NCI-H2196 (cell line): ENCODE measurements around the gene KNOP1.
"Not testable (repeated sequence)": the region's sequence is repeated elsewhere in the genome, so short reads cannot be mapped to it uniquely, and the experiment has no call there.

Experiments used
- DNase-seq: peaks from one replicate; lab custom pipeline; 2025; ENCODE audit not compliant: unreplicated experiment; lab: John Stamatoyannopoulos, UW

Gene KNOP1

DNA sequence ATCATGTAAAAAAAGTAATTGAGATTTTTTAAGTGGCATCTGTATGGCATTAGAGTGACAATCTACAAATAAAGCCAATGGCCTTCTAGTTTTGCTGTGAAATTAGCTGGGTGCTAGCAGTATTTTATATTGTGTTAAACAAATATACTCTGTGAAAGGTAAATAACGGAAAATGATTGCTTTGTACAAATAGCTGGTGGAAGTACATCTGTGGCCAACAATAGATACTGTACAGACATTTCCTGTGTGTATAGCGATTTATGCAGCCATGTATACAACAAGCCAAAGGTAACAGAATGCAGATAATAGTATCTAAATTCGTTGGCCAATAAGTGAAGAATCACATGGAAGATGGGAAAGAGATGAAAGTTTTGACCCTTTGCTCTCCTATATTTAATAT lies 26.6 kb upstream of the KNOP1 start:
- no peak for DNase-seq

DNA sequence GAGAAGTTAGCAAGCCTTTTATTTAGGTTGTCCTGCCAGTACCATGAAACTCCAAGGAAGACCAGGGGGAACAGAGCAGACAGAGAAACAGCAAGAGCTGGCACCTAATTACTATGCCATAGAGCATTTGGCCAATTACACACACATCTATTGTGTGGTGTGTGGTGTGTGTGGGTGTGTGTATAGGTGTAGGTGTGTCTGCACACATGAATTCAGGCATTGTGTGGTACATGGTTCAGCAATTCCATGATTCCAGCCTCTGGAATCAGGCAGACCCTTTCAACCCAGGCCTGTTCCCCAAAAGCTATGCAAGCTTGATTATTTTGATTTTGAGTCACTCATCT lies 25.8 kb upstream of the KNOP1 start:
- DNase-seq: no peak

DNA sequence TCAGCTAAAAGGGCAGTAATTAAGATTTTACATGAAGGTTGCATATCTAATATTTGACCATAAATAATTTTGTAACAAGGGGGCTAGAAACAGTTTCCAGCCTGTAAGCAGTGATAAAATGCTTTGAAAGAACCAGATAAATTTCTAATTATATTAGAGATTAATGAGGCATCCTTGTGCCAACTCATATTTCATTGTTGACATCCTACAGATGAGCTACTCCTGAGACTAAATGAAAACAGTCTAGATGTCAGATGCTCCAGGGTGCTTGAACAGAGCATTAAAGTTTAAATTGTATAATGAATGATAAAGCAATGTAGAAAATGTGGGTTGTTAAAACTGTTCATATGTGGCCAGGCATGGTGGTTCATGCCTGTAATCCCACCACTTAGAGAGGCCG lies 23.3 kb upstream of the KNOP1 start:
- no peak for DNase-seq

DNA sequence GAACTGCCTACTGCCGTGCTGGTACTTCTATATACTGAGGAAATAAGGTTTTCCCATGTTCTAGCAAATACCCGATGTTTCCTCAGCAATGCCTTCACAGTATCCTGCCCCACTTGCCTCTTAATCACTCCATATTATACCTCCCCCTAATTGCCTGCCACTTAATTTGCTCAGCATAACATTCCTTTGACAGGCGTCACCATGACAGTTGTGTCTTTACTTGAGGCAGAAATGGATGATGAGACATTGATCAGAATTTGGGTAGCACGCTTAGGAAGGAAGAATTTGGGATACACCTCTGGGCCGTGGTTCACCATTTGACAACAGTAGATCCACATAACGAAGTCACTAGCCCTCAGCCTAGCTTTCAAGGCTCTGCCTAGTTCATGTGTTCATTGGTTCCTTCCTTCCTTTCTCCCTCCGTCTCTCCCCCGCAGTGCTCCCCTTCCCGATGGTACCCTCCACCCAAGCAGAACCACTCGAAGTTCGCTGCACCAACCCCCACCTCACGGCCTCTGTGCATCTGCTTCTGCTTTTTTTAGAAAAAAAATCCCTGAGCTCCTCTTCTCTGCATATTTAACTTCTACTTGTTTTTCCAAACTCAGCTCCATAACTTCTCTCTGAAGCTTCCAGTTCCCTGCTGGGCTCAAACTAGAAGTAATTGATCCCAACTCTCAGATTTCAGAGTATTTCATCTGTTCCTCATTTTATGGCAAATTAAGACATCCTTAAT lies 19.4 kb upstream of the KNOP1 start:
- no peak for DNase-seq

DNA sequence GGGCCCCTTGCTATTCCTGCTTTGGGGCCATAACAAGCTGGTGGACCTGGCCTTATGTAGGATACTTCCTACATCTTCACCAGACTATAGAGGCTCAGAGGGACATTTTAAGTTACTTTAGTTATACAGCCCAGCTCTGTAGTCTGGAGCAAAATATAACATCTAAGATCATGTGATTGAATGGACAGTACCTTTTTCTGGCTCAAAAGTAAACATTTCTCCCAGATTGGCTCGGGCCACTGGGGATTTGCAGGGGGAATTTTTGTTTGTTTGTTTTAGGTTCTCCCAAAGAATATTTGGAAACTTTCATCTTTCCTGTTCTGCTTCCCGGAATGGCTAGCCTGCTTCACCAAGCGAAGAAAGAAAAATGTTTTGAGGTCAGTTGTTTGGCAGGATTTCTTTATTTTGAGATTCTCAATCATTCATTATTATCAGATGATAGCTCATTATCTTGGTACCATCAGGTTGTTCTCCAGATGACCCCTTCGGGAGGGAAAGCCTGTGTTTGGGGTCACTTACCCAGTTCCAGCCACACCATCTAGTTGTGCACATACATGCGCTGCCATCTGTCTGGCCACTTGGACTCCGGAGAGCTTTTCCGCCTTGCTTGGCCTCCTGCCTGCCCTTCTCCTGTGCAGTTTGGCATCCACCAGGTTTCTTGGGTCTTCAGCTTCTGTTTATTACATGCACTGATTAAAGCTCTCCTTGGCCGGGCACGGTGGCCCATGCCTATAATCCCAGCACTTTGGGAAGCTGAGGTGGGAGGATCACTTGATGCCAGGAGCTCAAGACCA lies 17.2 kb upstream of the KNOP1 start:
- no peak for DNase-seq

DNA sequence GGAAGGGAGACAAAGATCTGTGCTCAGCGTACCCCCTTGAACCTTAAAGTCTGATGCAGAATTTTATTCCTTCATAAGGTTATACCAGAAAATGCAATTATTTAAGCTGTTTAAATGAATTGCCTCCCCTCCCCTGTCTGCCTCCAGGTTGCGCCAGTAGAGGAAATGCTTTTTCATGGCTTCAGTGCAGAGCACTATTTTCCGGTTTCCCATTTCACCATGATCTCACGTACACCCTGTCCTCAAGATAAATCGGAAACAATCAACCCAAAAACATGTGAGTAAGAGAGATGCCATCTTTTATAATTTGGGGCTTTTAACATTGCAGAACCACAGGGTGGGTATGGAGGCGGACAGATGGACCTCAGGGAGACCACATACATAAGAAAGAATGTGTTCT lies 15.5 kb upstream of the KNOP1 start:
- no peak for DNase-seq

DNA sequence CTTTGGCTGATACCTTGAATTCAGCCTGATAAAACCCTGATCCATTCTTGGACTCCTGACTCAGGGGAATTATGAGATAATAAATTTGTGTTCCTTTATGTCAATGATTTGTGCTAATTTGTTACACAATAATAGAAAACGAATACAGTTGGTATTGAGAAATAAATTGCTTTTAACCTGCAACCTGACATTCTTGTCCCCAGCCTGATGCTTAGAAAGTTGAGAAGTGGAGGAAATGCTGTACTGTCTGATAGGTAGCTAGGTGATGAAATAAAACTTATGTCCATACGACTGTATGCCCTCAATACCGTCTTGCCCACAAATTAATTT lies 10.6 kb upstream of the KNOP1 start:
- DNase-seq: no peak

DNA sequence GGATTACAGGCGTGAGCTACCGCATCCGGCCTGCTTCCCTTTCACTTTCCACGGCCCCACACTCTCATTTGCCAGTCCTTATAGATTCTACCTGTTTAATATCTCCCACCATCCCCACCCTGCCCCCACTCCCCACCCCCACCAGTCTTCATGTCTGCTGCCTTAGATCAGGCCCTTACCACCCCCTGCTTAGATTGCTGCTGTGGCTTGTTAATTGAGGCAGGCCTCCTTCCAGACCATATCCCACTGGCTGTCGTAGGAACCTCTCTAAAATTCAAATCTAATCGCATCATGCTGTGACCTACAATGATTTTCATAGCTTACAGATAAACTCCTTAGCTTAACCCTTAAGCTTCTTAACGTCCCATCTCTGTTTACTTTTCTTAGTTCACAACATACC lies 5.0 kb upstream of the KNOP1 start:
- no peak for DNase-seq

DNA sequence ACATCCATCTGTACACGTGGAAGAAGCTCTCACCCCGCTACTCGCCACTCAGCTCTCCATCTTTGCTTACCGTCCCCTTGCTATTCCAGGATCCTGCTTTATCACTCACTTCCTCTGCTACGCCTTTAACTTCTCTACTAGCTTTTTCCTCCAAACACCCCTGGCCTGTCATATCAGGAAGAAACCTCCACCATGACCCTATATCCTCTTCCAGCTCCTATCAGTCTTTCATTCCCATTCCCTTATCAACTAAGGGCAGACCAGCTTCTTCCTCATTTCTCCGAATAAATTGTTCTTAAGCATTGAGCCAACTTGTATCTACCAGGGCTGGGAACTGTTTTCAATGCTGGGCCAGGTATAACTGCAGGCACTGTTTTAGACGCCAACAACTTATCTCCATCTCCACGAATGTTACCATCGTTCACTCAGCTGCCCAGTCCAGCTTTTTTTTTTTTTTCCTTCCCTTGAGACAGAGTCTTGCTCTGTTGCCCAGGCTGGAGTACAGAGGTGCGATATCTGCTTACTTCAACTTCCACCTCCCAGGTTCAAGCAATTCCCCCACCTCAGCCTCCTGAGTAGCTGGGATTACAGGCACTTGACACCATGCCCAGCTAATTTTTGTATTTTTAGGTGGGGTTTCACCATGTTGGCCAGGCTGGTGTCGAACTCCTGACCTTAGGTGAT lies 4.4 kb upstream of the KNOP1 start:
- no peak for DNase-seq

DNA sequence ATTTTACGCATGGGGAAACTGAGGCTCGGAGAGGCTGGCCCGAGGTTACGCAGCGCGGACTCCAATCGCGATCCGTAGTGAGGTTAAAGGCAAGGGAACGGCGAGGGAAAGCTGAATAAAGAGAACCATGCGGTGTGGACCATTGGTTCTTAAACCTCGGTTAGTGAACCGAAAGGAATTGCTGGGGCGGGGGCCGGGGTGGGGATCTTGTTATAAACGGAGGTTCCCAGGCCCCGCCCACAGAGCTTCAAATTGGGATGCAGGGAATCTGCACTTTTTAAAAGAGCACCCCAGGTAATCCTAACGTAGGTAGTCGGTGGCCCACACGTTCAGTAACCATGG lies 568 bp upstream of the KNOP1 start:
- no peak for DNase-seq

DNA sequence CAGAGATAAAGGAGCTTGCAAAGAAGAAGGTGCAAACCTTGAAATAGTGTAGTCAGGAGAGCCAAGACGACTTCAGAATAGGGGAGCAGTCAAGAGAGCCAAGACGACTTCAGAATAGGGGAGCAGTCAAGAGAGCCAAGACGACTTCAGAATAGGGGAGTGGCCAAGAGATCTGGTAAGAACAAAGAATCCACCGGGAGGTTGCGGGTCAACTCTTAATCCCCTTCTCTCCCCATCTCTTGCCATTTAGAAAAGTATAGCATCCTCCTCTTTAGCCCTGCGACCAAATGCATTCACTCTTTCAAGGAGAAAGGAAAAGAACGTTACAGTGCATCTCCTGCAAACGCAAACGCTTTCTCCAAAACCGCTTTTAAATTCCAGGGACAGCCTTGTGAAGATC lies 713 bp downstream of the KNOP1 start:
- DNase-seq: no peak

DNA sequence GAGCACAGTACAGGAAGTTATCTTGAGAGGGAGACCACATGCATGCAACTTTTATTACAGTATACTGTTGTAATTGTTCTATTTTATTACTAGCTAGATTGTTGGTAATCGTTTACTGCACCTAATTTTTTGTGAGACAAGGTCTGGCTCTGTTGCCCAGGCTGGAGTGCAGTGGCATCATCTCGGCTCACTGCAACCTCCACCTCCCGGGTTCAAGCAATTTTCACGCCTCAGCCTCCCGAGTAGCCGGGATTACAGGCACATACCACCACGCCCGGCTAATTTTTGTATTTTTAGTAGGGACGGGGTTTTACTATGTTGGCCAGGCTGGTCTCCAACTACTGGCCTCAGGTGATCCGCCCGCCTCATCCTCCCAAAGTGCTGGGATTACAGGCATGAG lies 1.3 kb downstream of the KNOP1 start:
- not testable (repeated sequence) for DNase-seq

DNA sequence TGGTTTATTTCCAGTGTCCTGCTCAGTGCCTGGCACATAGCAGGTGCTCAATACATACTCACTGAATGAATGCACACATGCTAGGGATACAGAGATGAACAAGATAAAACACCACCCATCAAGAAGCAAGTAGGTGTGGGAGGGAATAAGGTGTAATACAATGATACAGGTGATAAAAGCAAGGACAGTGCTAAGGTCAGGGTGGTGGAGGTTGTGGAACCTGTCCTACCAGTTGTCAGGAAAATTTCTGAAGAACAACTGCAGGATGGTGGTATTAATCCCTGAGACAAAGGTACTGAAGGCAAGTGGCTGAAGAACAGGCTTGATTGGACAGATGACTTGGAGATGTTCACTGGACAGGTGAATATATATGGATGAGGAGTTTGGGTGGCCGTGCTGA lies 1.8 kb downstream of the KNOP1 start:
- no peak for DNase-seq

DNA sequence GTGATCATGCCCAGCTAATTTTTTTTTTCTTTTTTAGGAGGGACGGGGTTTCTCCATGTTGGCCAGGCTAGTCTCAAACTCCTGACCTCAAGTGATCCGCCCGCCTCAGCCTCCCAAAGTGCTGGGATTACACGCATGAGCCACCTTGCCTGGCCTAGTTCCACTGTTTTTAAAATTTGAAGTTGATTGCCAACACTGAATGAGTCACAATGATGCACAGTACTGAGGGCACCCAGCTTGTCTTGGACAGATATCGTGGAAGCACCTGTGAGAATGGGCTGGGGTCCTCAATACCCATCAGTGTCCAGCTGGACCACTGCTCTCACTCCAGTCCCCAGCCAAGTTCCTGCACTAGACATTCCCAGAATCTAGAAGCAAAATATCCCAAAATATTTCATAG lies 2.5 kb downstream of the KNOP1 start:
- DNase-seq: no peak

DNA sequence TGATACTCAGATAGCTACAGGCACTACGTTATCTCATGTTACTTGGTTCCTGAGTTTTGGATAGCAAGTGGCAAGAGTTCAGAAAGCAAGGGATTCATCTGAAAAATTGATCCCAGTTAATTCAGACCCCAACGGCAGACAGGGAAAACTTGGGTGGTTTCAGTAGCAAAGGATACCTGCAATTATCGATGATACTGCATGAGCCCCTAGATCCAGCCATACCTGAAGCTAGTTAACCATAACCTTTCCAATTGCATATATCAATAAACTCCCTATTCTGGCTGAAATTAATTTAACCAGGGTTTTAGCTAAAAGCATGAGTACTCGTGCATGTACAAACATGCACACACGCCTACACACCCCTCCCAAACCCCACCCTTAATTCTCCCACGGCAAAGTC lies 4.3 kb downstream of the KNOP1 start:
- no peak for DNase-seq

DNA sequence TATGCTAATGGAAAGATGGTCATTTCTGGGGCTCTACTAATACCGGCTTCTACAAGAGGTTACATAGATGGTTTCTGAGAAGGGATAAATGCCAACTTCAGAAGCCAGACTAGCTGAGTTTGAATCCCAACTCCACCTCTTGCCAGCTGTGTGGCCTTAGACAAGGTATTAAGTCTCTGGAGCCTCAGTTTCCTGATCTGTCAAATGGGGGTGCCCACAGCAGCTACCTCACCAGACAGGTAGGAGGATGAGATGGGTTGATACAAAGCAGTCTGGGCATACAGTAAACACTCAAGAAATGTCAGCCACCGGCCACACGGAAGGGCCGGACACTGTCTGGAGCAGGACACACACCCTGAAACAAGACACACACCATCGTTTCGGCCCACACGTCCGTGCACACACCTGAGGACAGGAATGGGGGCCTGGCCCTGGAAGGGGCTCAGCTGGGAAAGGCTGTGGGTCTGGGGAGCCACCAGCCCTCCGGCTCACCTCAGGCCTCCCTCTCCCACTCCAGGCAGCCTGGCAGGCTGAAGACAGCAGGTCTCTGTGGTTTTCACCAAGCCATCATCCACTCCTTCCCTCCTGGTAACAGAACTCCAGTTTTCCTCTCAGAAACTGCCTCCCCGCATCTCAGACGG lies 5.5 kb downstream of the KNOP1 start:
- DNase-seq: no peak

DNA sequence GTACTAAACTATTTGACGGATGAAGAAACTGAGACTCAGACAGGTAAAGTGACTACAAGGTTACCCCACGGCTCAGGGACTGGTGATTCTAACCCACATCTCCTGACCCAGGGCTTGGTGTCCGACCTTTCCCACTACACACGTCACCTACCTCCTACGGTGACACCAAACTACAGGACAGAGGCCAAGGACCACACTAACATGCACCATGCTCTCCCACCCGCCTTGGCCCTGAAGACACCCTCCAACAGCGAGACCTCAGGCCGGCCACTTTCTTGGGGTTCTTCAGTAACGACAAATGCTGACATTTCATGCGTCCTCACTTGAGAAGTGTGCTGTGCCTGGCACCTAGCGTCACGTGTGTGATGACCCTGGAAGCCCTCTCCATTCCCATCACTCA lies 6.4 kb downstream of the KNOP1 start:
- no peak for DNase-seq

DNA sequence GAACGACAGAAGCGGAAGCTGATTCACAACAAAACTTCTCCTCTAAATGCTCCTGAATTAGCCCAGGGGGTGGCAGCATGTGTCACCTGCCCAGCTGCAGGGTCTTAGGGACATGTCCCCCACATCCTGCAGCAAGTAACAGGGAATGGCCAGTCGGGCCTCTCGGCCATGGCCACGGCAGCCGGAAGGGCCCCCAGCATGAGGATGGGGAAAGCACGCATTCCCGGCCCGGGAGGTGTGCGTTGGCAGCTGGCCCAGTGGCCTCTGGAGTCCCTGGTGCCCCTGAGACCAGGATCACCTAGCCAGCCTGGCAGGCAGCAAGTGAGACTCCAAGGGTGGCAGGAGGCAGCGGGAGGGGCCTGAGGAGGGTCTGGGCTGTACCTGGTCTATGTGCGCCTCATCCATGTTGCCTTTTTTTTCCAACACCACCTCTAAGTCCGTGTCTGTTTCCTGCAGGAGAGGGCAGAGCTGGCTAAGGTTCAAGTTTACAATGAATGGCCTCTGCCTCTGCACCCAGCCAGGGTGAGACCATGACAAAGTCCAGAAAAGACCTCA lies 7.0 kb downstream of the KNOP1 start:
- DNase-seq: no peak

DNA sequence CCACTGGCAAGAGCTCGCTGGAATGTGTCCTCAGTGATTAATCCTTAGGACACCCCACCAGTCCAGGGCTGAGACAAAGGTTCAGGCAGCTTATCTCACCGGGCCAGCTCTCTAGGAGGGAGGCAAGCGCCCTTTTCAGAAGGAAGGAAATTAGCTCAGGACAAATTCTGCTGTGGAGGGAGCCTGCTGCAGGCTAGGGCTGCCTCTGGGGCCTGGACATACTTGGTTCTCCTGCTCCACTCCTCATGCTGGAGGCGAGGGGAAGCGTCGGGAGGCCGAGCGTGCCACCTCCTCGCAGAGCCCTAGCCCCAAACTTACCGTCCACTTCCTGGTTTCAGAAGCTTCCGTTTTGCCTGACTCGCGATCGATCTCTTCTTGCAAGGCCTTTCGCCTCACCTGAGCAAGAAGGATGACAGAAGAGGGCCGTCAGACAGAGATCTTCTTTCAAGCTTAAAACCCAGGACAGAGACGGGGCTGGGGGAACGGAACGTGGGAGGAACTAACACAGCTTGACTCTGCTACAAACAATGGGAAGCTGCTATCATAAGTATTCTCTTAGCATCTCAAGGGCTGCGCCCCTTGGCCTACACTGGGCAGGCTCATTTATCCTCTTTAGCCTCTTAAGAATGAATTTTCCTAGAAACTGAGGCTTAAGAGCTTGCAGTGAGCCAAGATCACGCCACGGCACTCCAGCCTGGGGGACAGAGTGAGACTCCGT lies 7.7 kb downstream of the KNOP1 start:
- DNase-seq: no peak

DNA sequence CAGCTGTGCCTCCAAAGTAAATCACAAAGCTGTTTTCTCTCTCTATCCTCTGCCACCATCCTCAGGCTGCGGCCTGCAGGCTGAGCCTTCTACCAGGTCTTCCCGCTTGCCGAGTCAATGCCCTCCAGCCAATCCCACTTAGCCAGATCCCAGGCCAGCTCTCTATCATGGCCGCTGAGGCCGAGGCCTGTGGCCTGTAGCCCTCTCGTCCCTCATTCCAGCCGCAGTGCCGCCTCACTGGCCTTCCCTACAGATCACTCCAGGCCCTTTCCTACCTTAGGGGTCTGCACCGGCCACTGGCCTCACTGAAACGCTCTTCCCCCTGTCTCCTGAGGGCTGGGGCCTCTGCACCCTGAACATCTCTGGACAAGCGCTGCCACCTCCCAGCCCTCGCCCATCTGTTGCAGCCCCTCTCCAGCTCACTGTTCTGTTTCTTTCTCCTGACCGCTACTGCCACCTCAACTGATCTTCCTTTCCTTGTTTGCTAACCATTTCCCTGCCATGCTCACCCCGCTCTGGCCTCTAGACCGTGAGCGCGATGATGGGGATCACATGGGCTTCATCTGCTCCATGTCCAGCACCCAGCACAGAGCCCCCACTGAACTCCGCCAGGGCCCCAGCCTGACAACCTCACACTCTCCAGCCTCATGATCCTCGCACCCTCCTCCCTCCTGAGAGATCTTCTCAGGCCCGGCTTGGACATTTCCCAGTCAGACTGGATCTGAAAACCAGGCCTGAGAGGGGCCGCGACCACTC lies 8.5 kb downstream of the KNOP1 start:
- DNase-seq: no peak
